Testis (tissue), 2 donors: Measurements from ENCODE around the gene APC2.

Experiments used
- CTCF ChIP-seq, 3 experiments: fragments of 450-650 bp in 2 of 3; fragments of 200-600 bp in 1 of 3; sonication (generic) in 1 of 3; IDR thresholded peaks; one replicate each; pipeline ENCODE4 v1.5.1; 2016 to 2019; ENCODE audit warnings: antibody characterized with exemption in 3 of 3, mild to moderate bottlenecking in 2 of 3, moderate library complexity in 1 of 3
- POLR2A ChIP-seq: fragments of 450-650 bp; IDR thresholded peaks from one replicate; pipeline ENCODE4 v1.6.1; 2017; ENCODE audit warnings: antibody characterized with exemption, mild to moderate bottlenecking, moderate library complexity

- no peak for TF ChIP-seq CTCF (IDR thresholded peaks at IDR 0.05)
- no peak for TF ChIP-seq POLR2A
Measured at GRCh38 chr19:1514295-1514661, 64.4 kb downstream of the APC2 start.
